HL-60 (cell line): Measurements from ENCODE around the gene SLC29A3.

Experiments used
- CTCF ChIP-seq: IDR thresholded peaks from one replicate; pipeline ENCODE4 v1.5.1; 2011; ENCODE audit warnings: low read length, control low read depth, inconsistent platforms; ENCODE audit not compliant: insufficient read depth
- POLR2AphosphoS5 ChIP-seq: IDR thresholded peaks from 2 replicates; pipeline ENCODE4 v1.6.1; 2012; ENCODE audit warnings: low read depth
- REST ChIP-seq: IDR thresholded peaks from 2 replicates; pipeline ENCODE4 v1.6.1; 2012; ENCODE audit warnings: low read depth; ENCODE audit not compliant: insufficient replicate concordance

- no peak for TF ChIP-seq CTCF
- TF ChIP-seq POLR2AphosphoS5, result no peak
- TF ChIP-seq REST, result no peak
Observed at GRCh38 chr10:71289421-71290130, 29.5 kb upstream of the SLC29A3 start.
